GM21367 (cell line): Measurements from ENCODE around the gene PYDC1.
"Not testable (repeated sequence)": the region's sequence is repeated elsewhere in the genome, so short reads cannot be mapped to it uniquely, and the experiment has no call there.

Experiments used
- ATAC-seq: cut with Tn5 transposase; IDR thresholded peaks from one replicate; pipeline ENCODE4 v1.9.1; 2021; ENCODE audit not compliant: unreplicated experiment

Gene PYDC1

DNA sequence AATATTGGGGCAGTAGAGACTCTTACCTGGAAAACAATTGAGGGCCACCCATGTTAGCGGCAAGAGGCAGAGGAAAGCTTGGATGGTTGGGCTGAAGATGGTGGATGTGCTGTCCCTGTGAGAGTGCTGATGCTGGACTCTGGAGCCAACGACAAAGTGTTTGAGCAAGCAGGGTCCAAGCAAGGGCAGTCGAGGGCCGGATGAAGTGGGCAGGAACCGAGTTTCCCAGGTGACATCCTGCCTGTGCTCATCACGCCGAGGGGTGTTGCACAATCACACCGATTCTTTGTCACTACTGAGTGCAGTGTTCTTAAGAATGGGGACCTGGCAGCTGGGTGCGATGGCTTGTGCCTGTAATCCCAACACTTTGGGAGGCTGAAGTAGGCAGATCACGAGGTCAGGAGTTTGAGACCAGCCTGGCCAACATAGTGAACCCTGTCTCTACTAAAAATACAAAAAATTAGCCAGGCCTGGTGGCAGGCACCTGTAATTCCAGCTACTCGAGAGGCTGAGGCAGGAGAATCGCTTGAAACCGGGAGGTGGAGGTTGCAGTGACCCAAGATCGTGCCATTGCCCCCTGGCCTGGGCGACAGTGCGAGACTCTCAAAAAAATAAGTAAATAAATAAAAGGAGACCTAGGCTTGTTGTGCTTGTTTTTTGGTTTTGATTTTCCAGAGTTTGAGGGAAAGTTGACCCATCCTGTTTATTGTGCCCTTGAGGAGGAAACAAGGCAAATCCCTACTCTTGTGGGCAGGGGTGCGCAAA, 20.4 kb downstream of the PYDC1 start:
- ATAC-seq = no peak

DNA sequence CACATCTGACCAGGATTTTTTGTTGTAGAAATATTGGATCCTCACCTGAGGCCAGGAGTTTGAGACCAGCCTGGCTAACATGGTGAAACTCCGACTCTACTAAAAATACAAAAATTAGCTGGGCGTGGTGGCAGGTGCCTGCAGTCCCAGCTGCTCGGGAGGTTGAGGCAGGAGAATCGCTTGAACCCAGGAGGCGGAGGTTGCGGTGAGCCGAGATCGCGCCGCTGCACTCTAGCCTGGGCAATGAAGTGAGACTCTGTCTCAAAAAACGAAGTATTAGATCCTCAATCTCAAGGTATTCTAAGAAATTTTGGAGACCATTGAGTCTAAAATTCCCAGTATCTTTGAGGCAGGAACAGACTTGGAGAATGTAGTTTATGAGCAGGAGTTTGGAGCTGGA, 21.1 kb downstream of the PYDC1 start:
- not testable (repeated sequence) for ATAC-seq

DNA sequence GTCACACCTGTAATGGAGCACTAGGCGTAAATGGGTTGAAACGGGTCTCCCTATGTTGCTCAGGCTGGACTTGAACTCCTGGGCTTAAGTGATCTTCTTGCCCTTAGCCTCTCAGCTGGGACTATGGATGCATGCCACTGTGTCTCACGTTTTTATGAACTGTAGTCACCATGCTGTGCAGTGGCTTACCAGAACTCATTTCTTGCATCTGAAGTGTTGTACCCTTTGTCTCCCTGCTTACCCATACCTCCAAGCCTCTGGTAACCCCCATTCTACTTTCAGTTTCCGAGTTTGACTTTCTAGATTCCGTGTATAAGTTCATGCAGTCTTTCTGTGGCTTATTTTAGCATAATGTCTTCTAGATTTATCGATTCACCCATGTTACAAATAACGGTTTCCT, 22.0 kb downstream of the PYDC1 start:
- ATAC-seq = no peak

DNA sequence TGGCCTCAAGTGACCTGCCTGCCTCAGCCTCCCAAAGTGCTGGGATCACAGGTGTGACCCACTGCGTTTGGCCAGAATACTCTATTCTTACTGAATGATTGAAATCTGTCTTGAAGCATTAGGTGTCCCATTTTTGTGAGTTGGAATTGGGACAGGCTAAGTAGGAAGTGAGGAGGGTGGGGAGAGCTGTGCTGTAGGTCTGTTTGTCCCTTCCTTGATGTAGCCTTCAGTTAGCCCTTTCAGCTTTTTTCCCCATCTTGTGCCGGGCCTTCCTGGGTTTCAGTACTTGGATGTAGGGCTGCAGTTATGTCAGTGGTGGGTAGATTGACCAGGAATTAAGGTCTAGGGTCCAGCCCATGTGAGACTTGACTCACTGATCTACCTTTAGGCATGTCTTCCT, 23.1 kb downstream of the PYDC1 start:
- ATAC-seq = no peak

DNA sequence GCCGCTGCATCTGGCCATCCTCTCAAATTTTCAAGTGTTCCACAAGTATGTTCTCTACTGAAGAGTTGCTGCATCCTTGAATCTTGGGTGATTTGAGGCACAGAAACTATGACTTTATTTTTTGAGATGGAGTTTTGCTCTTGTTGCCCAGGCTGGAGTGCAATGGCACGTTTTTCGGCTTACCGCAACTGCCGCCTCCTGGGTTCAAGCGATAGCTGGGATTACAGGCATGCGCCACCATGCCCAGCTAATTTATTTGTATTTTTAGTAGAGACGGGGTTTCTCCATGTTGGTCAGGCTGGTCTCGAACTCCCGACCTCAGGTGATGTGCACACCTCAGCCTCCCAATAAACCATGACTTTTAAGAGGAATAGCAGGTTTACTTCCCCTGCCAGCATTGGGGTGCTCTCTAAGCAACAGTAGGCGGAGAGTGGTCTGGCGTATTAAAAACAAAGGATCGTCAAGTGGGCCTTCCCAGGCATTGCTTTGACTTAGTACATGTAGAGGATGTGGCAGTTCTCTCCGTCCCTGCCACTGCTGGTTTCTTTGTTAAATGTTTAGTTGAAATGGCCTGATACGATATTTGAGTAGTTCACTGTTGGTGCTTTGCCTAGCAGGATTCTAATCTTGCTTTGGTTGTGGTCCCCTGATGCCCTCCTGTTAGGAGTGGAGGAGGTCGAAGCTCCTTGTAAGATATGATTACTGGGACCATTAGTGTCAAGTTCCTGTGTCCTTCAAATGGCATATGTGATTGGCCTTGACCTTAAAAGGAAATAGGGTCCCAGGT, 23.9 kb downstream of the PYDC1 start:
- ATAC-seq = no peak

DNA sequence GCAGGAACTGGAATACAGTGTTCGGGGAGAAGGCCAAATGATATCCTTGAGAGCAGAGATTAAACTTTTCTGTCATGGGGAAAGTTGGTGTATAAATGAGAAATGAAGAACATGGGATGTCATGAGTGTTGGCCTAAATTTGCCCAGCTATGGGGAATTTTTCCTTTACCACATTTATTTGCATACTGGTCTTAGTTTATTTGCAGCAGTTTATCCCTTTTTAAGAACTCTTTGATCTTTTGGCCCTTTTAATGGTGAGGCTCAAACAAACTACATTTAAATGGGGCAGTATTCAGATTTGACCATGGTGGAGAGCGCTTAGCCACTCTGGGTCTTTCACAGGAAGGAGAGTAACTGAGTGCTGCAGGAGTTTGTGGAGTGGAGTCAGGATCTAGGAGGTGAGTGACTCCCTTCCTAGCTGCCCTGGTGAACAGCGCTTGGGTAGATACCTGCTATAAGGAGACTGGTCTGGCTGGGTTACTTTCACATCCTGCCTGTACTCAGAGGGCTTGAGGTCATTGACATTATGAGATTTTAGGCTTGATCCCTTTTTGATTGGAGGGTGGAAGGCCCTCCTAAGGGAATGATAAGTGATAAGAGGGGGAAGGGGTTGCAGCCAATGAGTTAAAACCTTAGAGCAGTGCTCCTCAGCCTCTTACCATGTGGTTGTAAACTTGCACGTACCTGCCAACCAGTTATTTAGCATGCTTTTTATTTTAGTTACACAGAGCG, 25.1 kb downstream of the PYDC1 start:
- ATAC-seq = no peak

DNA sequence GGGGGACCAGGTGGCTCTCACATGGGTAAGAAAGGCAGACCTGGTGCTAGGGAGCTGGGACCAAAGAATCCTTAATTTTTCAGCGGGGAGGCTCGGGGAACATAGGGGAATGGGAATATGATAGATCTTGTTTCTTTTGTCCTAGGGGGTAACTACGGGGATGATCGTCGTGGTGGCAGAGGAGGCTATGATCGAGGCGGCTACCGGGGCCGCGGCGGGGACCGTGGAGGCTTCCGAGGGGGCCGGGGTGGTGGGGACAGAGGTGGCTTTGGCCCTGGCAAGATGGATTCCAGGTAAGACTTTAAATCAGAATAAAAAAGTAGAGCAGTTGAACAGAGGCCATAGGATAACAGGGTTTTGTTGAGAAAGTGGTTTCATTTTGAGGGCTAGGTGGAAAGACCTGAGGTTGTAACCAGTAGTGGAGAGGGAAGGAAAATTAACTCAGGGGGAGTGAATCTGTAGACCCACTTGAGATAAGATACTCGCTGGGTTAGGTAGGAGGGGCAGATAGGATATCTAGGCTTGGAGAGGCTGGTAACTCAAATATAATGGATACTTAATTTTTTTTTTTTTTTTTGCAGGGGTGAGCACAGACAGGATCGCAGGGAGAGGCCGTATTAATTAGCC, 26.0 kb downstream of the PYDC1 start:
- ATAC-seq = no peak

DNA sequence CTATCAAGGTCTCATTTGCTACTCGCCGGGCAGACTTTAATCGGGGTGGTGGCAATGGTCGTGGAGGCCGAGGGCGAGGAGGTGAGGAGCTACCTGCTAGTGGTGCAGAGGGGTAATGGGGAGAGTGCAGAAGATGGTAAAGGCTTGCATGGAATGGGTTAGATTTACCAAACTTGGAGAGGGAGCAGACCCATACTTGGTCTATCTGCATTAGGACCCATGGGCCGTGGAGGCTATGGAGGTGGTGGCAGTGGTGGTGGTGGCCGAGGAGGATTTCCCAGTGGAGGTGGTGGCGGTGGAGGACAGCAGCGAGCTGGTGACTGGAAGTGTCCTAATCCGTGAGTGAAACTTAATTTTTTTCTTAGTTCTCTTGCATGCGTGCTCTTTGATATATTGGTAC, 26.9 kb downstream of the PYDC1 start:
- no peak for ATAC-seq

DNA sequence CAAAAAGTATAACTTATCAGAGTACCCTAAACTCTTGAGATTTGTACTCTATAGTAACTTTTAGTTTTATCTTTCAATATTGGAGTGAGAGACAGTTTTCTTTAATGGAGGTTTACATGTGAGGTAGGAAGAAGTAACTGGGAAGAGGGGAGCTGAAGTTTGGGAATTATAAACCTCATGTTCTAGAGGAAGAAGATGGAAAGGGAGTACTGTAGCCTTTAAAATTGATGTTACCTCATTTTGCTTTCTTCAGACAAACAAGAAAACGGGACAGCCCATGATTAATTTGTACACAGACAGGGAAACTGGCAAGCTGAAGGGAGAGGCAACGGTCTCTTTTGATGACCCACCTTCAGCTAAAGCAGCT, 27.5 kb downstream of the PYDC1 start:
- no peak for ATAC-seq

DNA sequence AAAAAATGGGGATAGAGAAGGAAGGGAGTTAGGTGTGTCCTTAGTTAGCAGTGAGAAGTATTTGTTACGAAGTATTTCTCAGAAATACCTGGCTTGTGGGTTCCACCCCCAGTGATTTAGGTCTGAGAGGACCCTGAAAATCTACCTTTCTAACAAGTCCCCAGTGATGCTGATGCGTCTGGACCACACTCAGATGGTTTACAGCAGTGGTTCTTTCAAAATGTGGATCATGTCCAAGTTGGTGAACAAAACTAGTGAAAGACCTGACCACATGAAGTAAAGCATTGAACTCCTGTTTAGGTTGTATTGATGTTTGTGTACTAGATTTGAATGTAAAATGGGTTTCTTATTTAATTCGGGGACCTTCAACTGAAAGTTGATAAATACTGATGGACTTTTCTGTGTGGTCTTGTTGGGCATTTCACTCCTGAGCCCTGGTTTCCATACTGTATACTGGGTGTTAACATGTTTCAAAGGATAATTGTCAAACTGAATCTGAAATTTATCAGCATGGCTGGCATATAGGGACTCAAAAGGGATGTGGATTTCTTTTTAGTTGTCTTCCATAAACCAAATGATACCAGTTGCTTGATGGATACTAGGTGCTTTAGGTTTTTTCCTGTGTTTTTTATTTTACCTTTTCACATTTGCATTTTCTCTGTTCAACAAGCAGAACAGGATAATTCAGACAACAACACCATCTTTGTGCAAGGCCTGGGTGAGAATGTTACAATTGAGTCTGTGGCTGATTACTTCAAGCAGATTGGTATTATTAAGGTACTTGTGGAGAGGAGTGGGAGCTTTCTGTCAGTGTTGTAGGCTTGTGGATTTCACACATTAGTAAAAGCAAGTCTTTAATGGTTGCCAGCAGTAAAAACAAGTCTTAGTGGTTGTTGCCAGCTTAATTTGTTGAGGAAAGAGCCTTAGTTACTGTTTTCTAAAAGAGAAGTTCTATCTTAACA, 28.2 kb downstream of the PYDC1 start:
- ATAC-seq = no peak

DNA sequence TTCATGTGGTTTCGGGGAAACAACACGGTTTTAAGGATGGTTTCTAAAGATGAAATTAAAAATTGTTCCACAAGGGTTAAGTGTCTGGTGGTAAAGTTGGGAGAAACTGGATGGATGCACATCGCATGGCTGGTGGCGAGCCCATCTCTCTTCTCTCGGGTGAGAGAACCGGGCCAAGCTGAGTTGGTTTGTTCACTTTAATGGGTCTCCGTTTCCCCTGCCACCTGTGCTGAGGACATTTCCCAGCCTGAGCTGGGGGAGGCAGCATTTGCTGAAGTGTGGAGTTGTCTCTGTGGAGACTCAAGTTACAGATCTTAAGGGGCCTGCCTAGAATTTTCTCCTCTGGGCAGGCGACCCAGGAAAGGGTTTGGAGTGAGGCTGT, 29.1 kb downstream of the PYDC1 start:
- ATAC-seq = no peak

DNA sequence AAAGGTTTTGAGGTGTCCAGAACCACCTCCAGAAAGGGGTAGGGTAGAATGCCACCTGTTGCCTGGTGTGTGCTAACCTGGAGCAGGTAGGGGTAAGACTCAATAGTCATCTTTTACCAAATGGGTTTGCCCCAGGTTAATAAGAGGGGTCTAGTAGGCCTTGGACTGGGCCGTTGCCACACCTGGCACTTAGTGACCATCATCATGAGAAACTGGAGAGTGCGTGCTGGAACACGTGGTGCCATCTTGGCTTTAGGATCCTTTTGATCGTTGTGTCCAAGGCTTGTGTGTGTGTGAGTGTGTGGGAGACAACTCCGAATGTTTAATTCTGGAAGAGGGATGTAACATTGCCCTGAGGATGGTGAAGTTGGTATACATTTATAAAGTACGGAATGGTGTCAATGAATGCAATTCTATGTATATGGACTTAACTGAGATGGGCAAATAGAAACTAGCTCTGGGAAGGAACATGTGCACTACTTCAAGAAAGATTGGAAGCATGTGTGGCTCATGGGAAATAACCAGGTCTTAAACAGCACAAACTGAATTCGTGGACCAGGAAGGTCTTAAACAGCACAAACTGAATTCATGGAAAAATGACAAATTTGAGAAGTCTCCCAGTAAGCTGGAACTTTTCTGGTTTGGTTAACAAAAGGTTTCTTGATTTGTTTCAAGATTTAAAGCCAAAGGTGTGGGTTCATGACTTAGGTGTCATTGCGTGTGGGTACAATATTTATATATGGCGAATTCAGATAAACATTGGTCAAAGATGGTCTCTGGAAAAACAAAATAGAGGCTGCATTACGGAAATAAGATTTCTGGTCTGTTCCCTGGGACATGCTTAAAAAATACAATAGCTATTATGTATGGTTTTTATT, 29.8 kb downstream of the PYDC1 start:
- ATAC-seq = no peak

DNA sequence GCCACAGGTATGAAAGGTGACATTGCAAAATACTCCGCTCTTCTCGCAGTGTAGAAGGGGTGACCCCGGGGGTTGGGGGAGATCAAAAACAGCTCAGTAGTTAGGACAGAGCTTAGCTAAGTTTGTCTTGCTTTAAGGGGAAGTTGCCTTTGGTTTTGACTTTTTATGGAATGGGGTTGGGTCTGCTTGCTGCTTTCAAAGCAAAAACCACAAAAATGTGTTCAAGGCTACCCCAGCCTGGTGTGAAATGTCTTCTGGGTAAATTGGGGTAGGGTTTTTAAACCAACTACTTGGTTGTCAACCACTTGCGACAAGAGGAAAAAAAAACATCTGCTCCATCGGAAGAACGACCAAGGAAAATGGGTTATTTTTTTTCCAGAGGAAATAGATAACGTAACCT, 30.8 kb downstream of the PYDC1 start:
- no peak for ATAC-seq

DNA sequence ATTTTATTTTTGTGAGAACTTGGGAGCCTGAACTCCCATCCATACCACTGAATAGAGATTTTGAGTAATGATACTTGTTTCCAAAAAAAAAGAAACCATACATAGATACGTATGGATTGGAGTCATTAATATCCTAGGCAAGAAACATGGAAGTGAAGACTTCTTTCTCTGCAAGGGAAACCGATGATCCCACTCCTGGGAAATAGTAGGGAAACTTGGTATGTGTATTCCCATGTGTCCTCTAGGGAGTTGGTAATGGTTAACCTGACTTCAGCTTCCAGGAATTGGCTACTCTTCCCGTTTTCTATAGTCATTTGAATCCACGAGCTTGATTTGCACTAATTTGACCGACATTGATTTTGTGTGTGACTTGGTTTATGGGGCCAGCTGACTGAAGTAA, 31.6 kb downstream of the PYDC1 start:
- ATAC-seq = no peak

DNA sequence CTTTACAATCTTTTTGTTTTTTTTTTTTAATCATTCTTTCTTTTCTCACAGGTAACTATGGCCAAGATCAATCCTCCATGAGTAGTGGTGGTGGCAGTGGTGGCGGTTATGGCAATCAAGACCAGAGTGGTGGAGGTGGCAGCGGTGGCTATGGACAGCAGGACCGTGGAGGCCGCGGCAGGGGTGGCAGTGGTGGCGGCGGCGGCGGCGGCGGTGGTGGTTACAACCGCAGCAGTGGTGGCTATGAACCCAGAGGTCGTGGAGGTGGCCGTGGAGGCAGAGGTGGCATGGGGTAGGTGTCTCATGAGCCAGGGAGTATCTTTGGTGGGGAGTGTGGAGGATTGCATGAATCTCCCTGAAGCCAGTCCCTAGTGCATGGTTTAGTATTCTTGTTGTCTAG, 32.0 kb downstream of the PYDC1 start:
- no peak for ATAC-seq

DNA sequence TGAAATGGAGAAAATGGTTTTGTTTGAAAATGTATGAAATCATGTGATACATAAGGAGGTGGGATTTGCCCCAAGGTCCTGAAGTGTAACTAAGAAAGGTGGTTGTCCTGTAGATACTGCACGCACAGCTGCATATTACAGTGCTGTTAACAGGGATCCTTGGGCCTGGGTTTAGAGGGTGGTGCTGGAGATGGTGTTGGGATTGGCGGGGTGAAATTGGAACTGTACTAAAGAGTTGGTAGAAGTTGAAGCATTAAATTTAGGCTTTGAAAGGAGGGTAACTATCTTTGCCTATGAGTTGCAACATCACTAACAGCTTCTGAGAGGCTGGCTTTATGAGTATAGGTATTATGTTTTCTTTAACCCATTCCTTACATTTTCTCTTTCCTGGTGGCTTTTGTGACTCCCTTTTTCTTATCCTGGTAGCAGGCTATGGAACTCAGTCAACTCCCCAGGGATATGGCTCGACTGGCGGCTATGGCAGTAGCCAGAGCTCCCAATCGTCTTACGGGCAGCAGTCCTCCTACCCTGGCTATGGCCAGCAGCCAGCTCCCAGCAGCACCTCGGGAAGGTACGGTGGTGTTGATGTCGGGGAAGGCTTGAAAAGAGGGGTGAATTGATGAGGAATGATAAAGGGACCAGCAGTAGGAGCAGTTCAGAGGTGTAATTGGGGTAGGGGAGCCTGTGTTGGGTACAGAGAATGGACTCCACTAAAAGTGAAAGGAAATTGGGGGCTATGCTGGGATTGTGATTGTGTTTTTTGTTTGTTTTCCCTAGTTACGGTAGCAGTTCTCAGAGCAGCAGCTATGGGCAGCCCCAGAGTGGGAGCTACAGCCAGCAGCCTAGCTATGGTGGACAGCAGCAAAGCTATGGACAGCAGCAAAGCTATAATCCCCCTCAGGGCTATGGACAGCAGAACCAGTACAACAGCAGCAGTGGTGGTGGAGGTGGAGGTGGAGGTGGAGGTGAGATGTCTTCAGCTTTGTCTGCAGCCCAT, 33.2 kb downstream of the PYDC1 start:
- no peak for ATAC-seq

DNA sequence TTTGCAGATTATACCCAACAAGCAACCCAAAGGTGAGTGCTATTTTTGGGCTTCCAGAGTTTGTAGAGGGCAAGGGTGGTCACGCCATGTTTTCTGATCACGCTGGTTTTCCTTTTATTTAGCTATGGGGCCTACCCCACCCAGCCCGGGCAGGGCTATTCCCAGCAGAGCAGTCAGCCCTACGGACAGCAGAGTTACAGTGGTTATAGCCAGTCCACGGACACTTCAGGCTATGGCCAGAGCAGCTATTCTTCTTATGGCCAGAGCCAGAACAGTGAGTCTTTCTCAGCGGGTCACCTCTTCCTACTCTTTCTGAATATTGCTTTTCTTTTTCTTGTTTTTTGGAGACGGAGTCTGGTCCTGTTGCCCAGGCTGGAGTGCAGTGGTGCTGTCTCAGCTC, 34.5 kb downstream of the PYDC1 start:
- ATAC-seq = no peak

DNA sequence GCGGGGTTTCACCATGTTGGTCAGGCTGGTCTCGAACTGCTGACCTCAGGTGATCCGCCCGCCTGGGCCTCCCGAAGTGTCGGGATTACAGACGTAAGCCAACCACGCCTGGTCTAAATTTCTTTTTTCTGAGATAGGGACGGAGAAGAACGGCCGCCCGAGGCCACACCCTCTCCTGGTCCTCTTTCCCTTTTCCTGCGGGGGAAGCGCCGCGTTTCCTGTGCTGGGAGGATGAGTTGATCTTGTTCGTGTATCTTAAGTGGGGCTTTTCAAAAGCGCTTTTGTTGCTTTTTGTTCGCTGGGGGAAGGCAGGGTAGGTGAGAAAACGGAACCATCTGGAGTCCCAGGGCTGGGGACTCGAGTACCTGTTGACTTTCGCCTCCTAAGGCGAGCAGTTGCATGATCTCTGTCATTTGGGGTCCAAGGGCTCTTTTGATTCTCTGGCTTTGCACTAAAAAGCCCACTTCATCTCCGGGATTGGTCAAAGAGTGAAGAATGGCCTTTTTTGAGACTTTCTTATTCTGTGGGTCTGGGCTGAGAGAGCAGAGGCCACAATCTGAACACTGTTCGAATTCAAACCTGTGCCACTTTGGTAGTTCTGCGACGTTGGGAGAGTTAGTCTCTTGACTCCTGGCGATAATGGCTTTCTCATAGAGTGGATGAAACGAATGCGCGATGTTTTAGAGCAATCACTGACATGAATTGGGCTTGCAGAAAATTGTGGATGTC, 35.7 kb downstream of the PYDC1 start:
- ATAC-seq = no peak
